ENCODE results near the gene GAA.

Gene GAA

GRCh38 chr17:80101011-80101945 lies at the start of gene GAA:
Gene GAA, plus strand, starts transcription at chr17:80101581. Its CDS starts 3,006 bp downstream, at chr17:80104587.
- peak; percentile 44 for DNase-seq

GRCh38 chr17:80051681-80052080 lies 49.7 kb upstream of the GAA start:
- no peak for DNase-seq

DNA sequence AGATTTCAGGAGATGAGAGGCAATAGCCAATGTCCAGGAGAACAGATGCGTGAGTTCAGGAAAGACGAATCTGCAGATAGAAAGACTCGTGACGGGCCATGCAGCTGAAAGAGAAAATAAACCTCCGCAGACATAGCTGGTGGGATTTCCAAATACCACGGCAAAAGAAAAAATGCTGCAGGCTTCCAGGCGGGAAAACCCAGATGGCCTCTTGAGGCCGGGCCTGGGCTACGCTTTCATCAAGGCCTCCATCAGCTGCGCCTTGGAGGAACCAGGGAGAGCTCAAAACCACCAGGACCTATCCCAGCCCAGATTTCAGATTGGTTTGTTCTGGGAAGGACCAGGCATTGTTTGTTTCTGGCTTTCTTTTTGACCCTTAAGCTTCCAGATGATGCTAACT lies 48.3 kb upstream of the GAA start:
- no peak for DNase-seq

- DNase-seq: no peak
These were observed 45.8 kb upstream of the GAA start for GRCh38 chr17:80055597-80055996.

DNA sequence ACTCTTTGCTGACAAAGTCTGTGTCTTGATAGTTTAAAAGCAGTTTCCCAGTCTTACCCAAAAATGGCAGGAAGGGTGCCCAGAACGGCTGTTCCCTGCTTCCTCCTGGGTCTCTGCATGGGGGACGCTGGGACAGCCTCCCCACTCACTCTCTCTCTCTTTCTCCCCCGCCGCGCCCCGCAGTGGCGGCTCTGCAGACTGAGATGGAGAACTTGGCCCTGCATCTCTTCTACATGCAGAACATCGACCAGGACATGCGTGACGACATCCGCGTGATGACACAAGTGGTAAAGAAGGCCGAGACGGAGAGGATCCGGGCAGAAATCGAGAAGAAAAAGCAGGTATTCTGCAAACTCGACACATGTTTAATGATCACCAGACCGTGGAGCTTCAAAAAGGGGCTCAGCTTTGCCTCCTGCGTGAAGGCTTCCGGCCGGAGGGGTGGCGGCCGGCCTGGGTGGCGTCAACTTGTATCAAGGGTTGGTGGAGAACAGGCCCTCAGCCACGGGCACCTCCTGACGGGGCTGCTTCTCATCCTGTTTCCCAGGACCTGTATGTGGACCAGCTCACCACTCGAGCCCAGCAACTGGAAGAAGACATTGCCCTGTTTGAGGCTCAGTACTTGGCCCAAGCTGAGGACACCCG lies 42.9 kb upstream of the GAA start:
- DNase-seq: no peak

DNA sequence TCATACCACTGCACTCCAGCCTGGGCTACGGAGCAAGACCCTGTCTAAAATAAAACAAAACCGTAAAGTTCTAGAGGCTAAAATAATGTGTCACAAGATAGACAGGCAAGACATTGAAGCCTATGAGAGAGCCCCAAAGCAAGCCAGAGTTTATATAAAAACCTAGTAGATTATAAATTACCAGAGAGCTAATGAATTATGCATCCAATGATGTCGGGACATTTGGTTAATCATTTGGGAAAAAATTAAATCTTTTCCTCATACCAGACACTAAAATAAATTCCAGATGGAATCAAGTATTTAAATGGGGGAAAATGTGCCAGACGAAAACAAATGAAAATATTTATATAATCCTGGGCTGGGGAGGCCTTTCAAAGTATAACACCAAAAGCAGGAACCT lies 40.7 kb upstream of the GAA start:
- DNase-seq: no peak

- DNase-seq: no peak
These were observed 40.0 kb upstream of the GAA start for GRCh38 chr17:80061421-80061820.

GRCh38 chr17:80063830-80064585 lies 37.4 kb upstream of the GAA start:
- DNase-seq: peak; percentile 52

GRCh38 chr17:80064696-80065095 lies 36.7 kb upstream of the GAA start:
- no peak for DNase-seq

GRCh38 chr17:80065478-80066170 lies 35.8 kb upstream of the GAA start:
- no peak for DNase-seq

GRCh38 chr17:80067393-80067986 lies 33.9 kb upstream of the GAA start:
- no peak for DNase-seq

GRCh38 chr17:80068301-80069222 lies 32.8 kb upstream of the GAA start:
- peak; percentile 91 for DNase-seq

DNA sequence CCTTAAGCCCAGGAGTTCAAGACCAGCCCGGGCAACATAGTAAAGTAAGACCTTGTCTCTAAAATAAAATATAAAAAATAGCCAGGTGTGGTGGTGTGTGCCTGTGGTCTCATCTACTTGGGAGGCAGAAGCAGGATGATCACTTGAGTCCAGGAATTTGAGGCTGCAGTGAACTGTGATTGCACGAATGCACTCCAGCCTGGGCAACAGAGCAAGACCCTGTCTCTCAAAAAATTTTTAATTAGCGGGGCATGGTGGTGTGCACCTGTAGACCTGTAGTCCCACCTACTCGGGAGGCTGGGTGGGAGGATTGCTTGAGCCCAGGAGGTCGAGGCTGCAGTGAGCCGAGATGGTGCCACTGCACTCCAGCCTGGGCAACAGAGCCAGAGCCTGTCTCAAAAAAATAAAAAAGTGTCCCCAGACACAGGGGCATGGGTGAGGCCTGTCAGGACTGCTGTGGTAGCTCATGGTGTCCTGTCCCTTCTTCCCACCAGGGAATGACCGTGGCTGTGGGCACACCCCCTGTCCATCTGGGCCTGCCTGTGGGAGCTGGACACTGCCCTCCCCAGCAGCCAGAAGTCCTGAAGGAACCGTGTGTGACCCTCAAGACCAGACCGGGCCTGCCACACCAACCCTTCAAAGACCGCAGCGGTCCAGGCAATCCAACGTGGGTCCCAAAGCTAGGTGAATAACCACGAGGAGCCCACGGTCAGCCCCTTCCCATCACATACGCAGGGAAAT lies 30.8 kb upstream of the GAA start:
- no peak for DNase-seq

- no peak for DNase-seq
These were observed 30.1 kb upstream of the GAA start for GRCh38 chr17:80071116-80071841.

- DNase-seq: no peak
These were observed 29.0 kb upstream of the GAA start for GRCh38 chr17:80072410-80072809.

- DNase-seq: peak; percentile 39
These were observed 21.3 kb upstream of the GAA start for GRCh38 chr17:80080081-80080480.

- no peak for DNase-seq
These were observed 19.8 kb upstream of the GAA start for GRCh38 chr17:80081596-80081995.

GRCh38 chr17:80082403-80083135 lies 18.8 kb upstream of the GAA start:
- peak; percentile 22 for DNase-seq

- no peak for DNase-seq
These were observed 18.2 kb upstream of the GAA start for GRCh38 chr17:80083136-80083661.

Data from kidney glomerular epithelial cell (primary cell).